GM23338 (cell line): ENCODE measurements around the gene DNAJB8. TPM values are rescaled to one million over a fixed set of nuclear protein-coding genes. Genes with fewer than 3 reads are reported as not detected.

Source experiments
- ATAC-seq: fragments of 200-7000 bp; cut with Tn5 transposase; 3 replicates; pipeline ENCODE4 v1.9.1; 2020
- DNase-seq: peaks from one replicate; pipeline ENCODE4 v3.0.0-alpha.2; 2015; ENCODE audit warnings: low spot score
- H2AFZ ChIP-seq: fragments of 200-600 bp; sonication (generic); 2 replicates; pipeline ENCODE4 v1.8.0; 2016; ENCODE audit warnings: antibody characterized with exemption, mild to moderate bottlenecking, moderate library complexity
- H3F3A ChIP-seq: fragments of 200-600 bp; sonication (generic); replicated peaks from 2 replicates; pipeline ENCODE4 v1.8.0; 2017; ENCODE audit warnings: antibody characterized with exemption, mixed run types, low read depth
- H3K27ac ChIP-seq: fragments of 200-600 bp; sonication (generic); 2 replicates; pipeline ENCODE4 v1.6.1; 2016; ENCODE audit warnings: low read depth
- H3K27me3 ChIP-seq: fragments of 200-600 bp; sonication (generic); 2 replicates; pipeline ENCODE4 v1.8.0; 2016; ENCODE audit warnings: mild to moderate bottlenecking, mixed run types, moderate library complexity; ENCODE audit not compliant: insufficient read depth
- H3K36me3 ChIP-seq: fragments of 200-600 bp; sonication (generic); 2 replicates; pipeline ENCODE4 v1.8.0; 2016; ENCODE audit warnings: mild to moderate bottlenecking; ENCODE audit not compliant: insufficient read depth
- H3K4me1 ChIP-seq: fragments of 200-600 bp; sonication (generic); 2 replicates; pipeline ENCODE4 v1.8.0; 2016; ENCODE audit warnings: mild to moderate bottlenecking, moderate library complexity; ENCODE audit not compliant: insufficient read depth
- H3K4me2 ChIP-seq: fragments of 200-600 bp; sonication (generic); 2 replicates; pipeline ENCODE4 v1.7.1; 2017; ENCODE audit warnings: mixed run types
- H3K4me3 ChIP-seq: fragments of 200-600 bp; sonication (generic); 2 replicates; pipeline ENCODE4 v1.6.1; 2016; ENCODE audit warnings: mixed run types
- H3K79me2 ChIP-seq: fragments of 200-600 bp; sonication (generic); replicated peaks from 2 replicates; pipeline ENCODE4 v1.8.0; 2017; ENCODE audit warnings: mild to moderate bottlenecking; ENCODE audit not compliant: insufficient read depth
- H3K9me2 ChIP-seq: fragments of 200-600 bp; sonication (generic); 2 replicates; pipeline ENCODE4 v1.8.0; 2017; ENCODE audit not compliant: insufficient read depth
- H4K20me1 ChIP-seq: fragments of 200-600 bp; sonication (generic); replicated peaks from 2 replicates; pipeline ENCODE4 v1.8.0; 2017; ENCODE audit warnings: mild to moderate bottlenecking; ENCODE audit not compliant: insufficient read depth
- H3K27ac Mint-ChIP-seq: 2 replicates; pipeline ENCODE4 v1.8.0; 2020; ENCODE audit warnings: inconsistent platforms, mild to moderate bottlenecking, moderate library complexity, mixed read lengths
- H3K27me3 Mint-ChIP-seq: 3 replicates; pipeline ENCODE4 v1.8.0; 2022; ENCODE audit warnings: low read depth, mild to moderate bottlenecking, moderate library complexity, mixed read lengths, inconsistent platforms; ENCODE audit not compliant: insufficient read depth, poor library complexity
- H3K36me3 Mint-ChIP-seq: 3 replicates; pipeline ENCODE4 v1.8.0; 2021; ENCODE audit warnings: low read depth, mild to moderate bottlenecking, inconsistent platforms, moderate library complexity, mixed read lengths
- H3K4me1 Mint-ChIP-seq: 3 replicates; pipeline ENCODE4 v1.8.0; 2020; ENCODE audit warnings: mild to moderate bottlenecking, inconsistent platforms, mixed read lengths
- H3K4me3 Mint-ChIP-seq: 3 replicates; pipeline ENCODE4 v1.8.0; 2021; ENCODE audit warnings: moderate library complexity, mild to moderate bottlenecking, inconsistent platforms, mixed read lengths
- H3K9me3 Mint-ChIP-seq: 3 replicates; pipeline ENCODE4 v1.8.0; 2020; ENCODE audit warnings: moderate library complexity, mild to moderate bottlenecking, inconsistent platforms, mixed read lengths
- CREB1 ChIP-seq: fragments of 250-450 bp; sonication (Bioruptor Pico); IDR thresholded peaks from 2 replicates; pipeline ENCODE4 v1.5.0; 2020; ENCODE audit warnings: low read depth, mild to moderate bottlenecking, moderate library complexity
- CTCF ChIP-seq, 2 experiments: fragments of 200-600 bp in 1 of 2; sonication (generic) in 1 of 2; conservative IDR thresholded peaks; 2 replicates each; pipeline versions ENCODE4 v1.5.1 to v1.6.1; 2016 to 2017; ENCODE audit warnings: antibody characterized with exemption in 2 of 2, low read depth in 2 of 2, mild to moderate bottlenecking in 2 of 2, moderate library complexity in 1 of 2
- ETS1 ChIP-seq: IDR thresholded peaks from 2 replicates; pipeline ENCODE4 v1.6.1; 2016; ENCODE audit warnings: antibody characterized with exemption
- EZH2 ChIP-seq: fragments of 200-600 bp; sonication (generic); IDR thresholded peaks from one replicate; pipeline ENCODE4 v1.8.0; 2017; ENCODE audit warnings: antibody characterized with exemption, mild to moderate bottlenecking, low read depth; ENCODE audit not compliant: unreplicated experiment
- EZH2phosphoT487 ChIP-seq: fragments of 200-600 bp; sonication (generic); IDR thresholded peaks from one replicate; pipeline ENCODE4 v1.8.1; 2018; ENCODE audit warnings: antibody characterized with exemption; ENCODE audit not compliant: unreplicated experiment
- JUNB ChIP-seq: IDR thresholded peaks from one replicate; pipeline ENCODE4 v1.6.1; 2016; ENCODE audit warnings: antibody characterized with exemption; ENCODE audit not compliant: unreplicated experiment
- NANOG ChIP-seq: IDR thresholded peaks from 2 replicates; pipeline ENCODE4 v1.6.1; 2016; ENCODE audit warnings: antibody characterized with exemption, borderline replicate concordance
- POLR2AphosphoS5 ChIP-seq: IDR thresholded peaks from 2 replicates; pipeline ENCODE4 v1.6.1; 2016; ENCODE audit warnings: antibody characterized with exemption, low read depth
- REST ChIP-seq: IDR thresholded peaks from one replicate; pipeline ENCODE4 v1.6.1; 2018; ENCODE audit warnings: antibody characterized with exemption; ENCODE audit not compliant: unreplicated experiment
- STAT1 ChIP-seq: IDR thresholded peaks from one replicate; pipeline ENCODE4 v1.6.1; 2016; ENCODE audit warnings: antibody characterized with exemption; ENCODE audit not compliant: unreplicated experiment
- ZNF114 ChIP-seq: fragments of 250-450 bp; sonication (Bioruptor Pico); IDR thresholded peaks from 2 replicates; pipeline ENCODE4 v1.5.0; 2020; ENCODE audit warnings: mild to moderate bottlenecking, moderate library complexity
- ZNF462 ChIP-seq: fragments of 250-450 bp; sonication (Bioruptor Pico); IDR thresholded peaks from 2 replicates; pipeline ENCODE4 v1.5.0; 2020; ENCODE audit warnings: mild to moderate bottlenecking, moderate library complexity
- polyA plus RNA-seq: library from polyadenylated mRNA; unstranded; fragments of >200 nt; fragmentation: Nextera tagmentation; extraction: Ambion mirVana; gene quantifications from 2 replicates; pipeline ENCODE4 v1.2.1, GENCODE V29; 2016
- total RNA-seq: library from RNA; depleted of rRNA; stranded (reverse); fragments of >200 nt; shearing (Covaris generic); gene quantifications from 2 replicates; pipeline ENCODE4 v1.2.3, GENCODE V29; 2014

The DNAJB8 gene
- total and polyA plus RNA-seq, 2 experiments from 2014 or later, result not detected

GRCh38 chr3:128434524-128434923 is 32.2 kb downstream of the DNAJB8 start:
- TF ChIP-seq EZH2, result no peak
- TF ChIP-seq ZNF114 (CRISPR knock-in tag), result no peak
- no peak for TF ChIP-seq EZH2phosphoT487
- TF ChIP-seq POLR2AphosphoS5, result no peak
- no peak for TF ChIP-seq REST
- TF ChIP-seq STAT1, result no peak
- no peak for TF ChIP-seq CREB1 (CRISPR knock-in tag)
- no peak for TF ChIP-seq ETS1
- no peak for TF ChIP-seq CTCF (conservative IDR thresholded peaks at IDR 0.05; ENCODE audit: low read depth in 2 of 2)
- no peak for TF ChIP-seq JUNB
- no peak for TF ChIP-seq NANOG
- no peak for TF ChIP-seq ZNF462 (CRISPR knock-in tag)
- no peak for ATAC-seq
- no peak overlapping the region for H3K4me3 Mint-ChIP-seq
- no peak overlapping the region for H3K27ac ChIP-seq
- H3K27me3 Mint-ChIP-seq, result peaks cover 55% of the 10 kb centered on the region
- peaks cover 44% of the 10 kb centered on the region for H3K4me1 Mint-ChIP-seq
- no peaks in the 10 kb centered on the region for H3K9me3 Mint-ChIP-seq
- H3K79me2 ChIP-seq, result no peaks in the 10 kb centered on the region
- no peaks in the 10 kb centered on the region; the same call in 2 of the 3 replicates for H3K36me3 Mint-ChIP-seq
- peaks cover 18% of the 10 kb centered on the region; the same call in 1 of the 2 replicates for H3F3A ChIP-seq
- no peak overlapping the region for H2AFZ ChIP-seq
- no peak overlapping the region for H3K27ac Mint-ChIP-seq
- no peaks in the 10 kb centered on the region for H3K9me2 ChIP-seq
- H3K4me3 ChIP-seq, result no peak overlapping the region
- no peaks in the 10 kb centered on the region for H3K36me3 ChIP-seq
- no peak for DNase-seq
- H3K4me1 ChIP-seq, result peaks cover 31% of the 10 kb centered on the region
- H4K20me1 ChIP-seq, result no peaks in the 10 kb centered on the region
- H3K4me2 ChIP-seq, result no peak overlapping the region
- peaks cover 45% of the 10 kb centered on the region for H3K27me3 ChIP-seq
